Anterior cingulate cortex (tissue), 58 donors: ENCODE results near the gene DGCR6.
"Not testable (repeated sequence)": the region's sequence is repeated elsewhere in the genome, so short reads cannot be mapped to it uniquely, and the experiment has no call there.

Experiments used
- DNase-seq, 58 donors: peaks; one replicate each; lab custom pipeline; 2025; lab: John Stamatoyannopoulos, UW

The DGCR6 gene

GRCh38 chr22:18929459-18929858 lies 23.3 kb downstream of the DGCR6 start:
- no peak for DNase-seq

GRCh38 chr22:18931905-18932652 lies 26.0 kb downstream of the DGCR6 start:
- DNase-seq, result no peak

- DNase-seq, result no peak
Measured at GRCh38 chr22:18933914-18934313, 27.8 kb downstream of the DGCR6 start.

- DNase-seq, result not testable (repeated sequence)
Measured at GRCh38 chr22:18934688-18935087, 28.6 kb downstream of the DGCR6 start.

GRCh38 chr22:18935889-18936529 lies 29.9 kb downstream of the DGCR6 start, which contains the start of gene PRODH:
PRODH (minus strand) TSS chr22:18936293; CDS start chr22:18936287, 6 bp downstream.
- no peak for DNase-seq

- not testable (repeated sequence) for DNase-seq
Measured at GRCh38 chr22:18938691-18939090, 32.6 kb downstream of the DGCR6 start.

- DNase-seq, result not testable (repeated sequence)
Measured at GRCh38 chr22:18947105-18947504, 41.0 kb downstream of the DGCR6 start.

GRCh38 chr22:18947905-18948304 lies 41.8 kb downstream of the DGCR6 start:
- DNase-seq, result no peak

DNA sequence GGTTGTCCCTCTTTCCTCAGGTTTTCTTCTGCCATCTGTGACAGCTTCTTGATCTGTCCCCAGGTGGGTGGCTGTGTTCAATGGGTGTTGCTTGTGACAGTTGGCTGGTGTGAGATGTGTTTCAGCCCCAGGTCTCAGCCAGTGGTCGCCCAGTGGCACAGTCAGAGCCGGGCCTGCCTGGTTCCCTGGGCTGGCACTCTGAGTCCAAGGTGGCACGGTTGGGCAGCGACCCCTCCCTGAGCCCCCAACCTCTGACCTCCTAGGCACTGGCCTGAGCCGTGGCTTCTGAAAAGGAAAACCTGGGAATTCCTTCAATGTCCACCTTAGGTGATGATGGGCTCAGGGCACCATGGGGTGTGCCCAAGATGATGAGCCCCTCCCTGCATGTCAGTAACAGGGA lies 44.0 kb downstream of the DGCR6 start:
- no peak for DNase-seq

GRCh38 chr22:18952022-18952421 lies 45.9 kb downstream of the DGCR6 start:
- DNase-seq, result no peak

GRCh38 chr22:18953128-18953527 lies 47.0 kb downstream of the DGCR6 start:
- not testable (repeated sequence) for DNase-seq

- peak in 49 of 58 donors; percentile 15 to 78 (median 45) for DNase-seq
Measured at GRCh38 chr22:18954303-18954989, 48.3 kb downstream of the DGCR6 start.

GRCh38 chr22:18954990-18955571 lies 49.0 kb downstream of the DGCR6 start:
- no peak for DNase-seq

DNA sequence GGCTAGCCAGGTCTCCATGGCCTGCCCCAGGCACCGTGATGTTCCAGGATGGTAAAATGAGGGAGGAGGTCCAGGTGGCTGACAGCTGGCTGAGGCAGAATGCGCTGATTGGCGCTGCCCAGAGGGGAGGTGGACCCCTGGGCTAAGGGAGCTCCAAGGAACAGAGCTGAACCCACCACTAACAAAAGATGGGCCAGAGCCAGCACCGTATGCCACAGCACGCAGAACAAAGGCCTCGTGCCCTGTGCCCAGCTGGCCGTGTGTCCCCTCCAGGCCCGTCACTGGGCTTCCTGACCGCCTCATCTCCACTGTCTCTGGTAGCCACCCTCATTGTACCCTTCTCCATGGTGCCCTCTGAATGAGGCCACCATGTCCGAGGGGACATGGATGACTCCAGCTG lies 49.6 kb downstream of the DGCR6 start:
- no peak for DNase-seq

- not testable (repeated sequence) for DNase-seq
Measured at GRCh38 chr22:18956121-18956895, 50.2 kb downstream of the DGCR6 start.

DNA sequence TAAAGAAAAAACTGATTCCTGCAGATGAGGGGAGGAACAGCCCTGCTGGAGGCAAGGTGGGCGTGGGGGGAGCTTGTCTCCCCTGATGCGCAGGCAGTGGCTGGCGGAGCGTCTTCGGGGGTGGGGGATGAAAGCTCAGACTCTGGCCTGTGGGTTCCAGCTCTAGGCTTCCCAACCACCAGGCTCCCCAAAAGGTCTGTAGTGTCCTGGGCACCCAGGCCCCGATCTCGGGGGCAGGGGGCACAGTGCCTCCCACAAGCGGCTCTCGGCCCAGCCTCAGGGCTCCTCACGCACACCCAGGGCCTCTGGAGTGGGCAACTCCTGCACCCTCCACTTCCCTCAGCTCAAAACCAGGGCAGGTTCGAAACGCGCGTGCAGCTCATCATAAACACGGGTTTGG lies 50.8 kb downstream of the DGCR6 start:
- not testable (repeated sequence) for DNase-seq

GRCh38 chr22:18957621-18958320 lies 51.7 kb downstream of the DGCR6 start:
- DNase-seq, result not testable (repeated sequence)

GRCh38 chr22:18958321-18958705 lies 52.2 kb downstream of the DGCR6 start:
- DNase-seq, result peak in 37 of 58 donors; percentile 7 to 73 (median 47)

DNA sequence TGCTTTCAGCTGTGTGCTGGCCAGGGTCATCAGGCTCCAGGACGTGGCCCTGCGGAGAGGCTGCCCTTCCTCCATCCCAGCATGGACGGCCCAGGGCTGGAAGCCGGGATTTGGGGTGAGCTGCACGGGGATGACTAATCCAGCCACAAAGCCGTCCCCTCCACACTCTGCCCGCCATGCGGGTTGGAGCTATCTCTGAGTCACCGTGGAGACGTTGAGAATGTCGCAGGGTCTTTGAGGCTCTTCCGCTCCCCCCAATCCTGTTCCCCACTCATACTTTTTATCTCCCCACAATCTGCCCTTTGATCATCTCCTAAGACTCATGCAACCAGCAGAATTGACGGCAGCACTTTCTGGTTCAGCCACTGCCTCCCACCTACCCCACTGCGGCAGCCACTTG lies 52.6 kb downstream of the DGCR6 start:
- DNase-seq, result not testable (repeated sequence)
